Stimulated activated naive CD8-positive, alpha-beta T cell treated with anti-CD3 and anti-CD28 coated beads, Interleukin-15, Interleukin-2, amounts not matched to agents 100 ng/mL and 50 ng/mL, for 24 hours (primary cell): ENCODE results near the gene BCDIN3D.
"Not testable (repeated sequence)": the region's sequence is repeated elsewhere in the genome, so short reads cannot be mapped to it uniquely, and the experiment has no call there.

ENCODE experiments used
- H3K27ac Mint-ChIP-seq: one replicate; pipeline ENCODE4 v1.8.0; 2021; ENCODE audit warnings: mild to moderate bottlenecking, mixed read lengths
- H3K27me3 Mint-ChIP-seq: one replicate; pipeline ENCODE4 v1.8.0; 2021; ENCODE audit warnings: mixed read lengths
- H3K36me3 Mint-ChIP-seq: one replicate; pipeline ENCODE4 v1.8.0; 2021; ENCODE audit warnings: low read depth, mixed read lengths
- H3K4me1 Mint-ChIP-seq: one replicate; pipeline ENCODE4 v1.8.0; 2021; ENCODE audit warnings: low read depth, mixed read lengths
- H3K4me3 Mint-ChIP-seq: one replicate; pipeline ENCODE4 v1.8.0; 2021; ENCODE audit warnings: mild to moderate bottlenecking, mixed read lengths
- H3K9me3 Mint-ChIP-seq: one replicate; pipeline ENCODE4 v1.8.0; 2021; ENCODE audit warnings: mixed read lengths

Gene BCDIN3D

DNA sequence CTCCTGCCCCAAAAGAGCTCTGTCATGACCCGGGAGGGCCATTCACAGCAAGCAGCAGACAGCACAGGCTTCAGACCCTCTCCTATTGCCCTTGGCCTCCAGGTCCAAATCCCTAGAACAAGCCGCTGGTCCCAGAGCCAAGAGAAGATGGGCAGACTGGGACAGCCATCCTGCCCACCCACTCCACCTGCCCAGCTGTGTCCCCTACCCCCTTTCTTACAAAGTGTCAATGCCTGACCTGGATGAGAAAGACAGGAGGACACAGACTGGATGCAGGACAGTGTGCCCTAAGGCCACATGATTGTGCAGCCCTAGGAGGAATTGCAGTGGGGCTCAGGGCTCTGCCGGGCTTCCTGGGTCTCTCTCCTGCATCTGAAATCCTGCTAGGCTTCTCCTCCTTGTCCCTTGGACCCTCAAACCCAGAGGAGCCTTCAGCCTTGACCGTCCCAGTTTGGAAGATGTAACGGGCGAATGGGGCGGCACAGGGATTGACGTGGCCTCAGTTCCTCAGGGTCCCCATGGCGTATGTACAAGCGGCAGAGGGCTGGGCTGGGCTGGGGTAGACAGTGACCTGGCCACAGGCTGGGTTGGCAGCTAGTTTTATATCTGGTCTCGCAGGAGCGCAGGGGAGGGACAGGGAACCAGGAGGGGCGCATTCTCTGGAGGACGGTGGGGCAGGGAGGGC lies 27.1 kb upstream of the BCDIN3D start:
- no peaks in the 10 kb centered on the region for H3K9me3 Mint-ChIP-seq
- H3K27ac Mint-ChIP-seq, result no peak overlapping the region

DNA sequence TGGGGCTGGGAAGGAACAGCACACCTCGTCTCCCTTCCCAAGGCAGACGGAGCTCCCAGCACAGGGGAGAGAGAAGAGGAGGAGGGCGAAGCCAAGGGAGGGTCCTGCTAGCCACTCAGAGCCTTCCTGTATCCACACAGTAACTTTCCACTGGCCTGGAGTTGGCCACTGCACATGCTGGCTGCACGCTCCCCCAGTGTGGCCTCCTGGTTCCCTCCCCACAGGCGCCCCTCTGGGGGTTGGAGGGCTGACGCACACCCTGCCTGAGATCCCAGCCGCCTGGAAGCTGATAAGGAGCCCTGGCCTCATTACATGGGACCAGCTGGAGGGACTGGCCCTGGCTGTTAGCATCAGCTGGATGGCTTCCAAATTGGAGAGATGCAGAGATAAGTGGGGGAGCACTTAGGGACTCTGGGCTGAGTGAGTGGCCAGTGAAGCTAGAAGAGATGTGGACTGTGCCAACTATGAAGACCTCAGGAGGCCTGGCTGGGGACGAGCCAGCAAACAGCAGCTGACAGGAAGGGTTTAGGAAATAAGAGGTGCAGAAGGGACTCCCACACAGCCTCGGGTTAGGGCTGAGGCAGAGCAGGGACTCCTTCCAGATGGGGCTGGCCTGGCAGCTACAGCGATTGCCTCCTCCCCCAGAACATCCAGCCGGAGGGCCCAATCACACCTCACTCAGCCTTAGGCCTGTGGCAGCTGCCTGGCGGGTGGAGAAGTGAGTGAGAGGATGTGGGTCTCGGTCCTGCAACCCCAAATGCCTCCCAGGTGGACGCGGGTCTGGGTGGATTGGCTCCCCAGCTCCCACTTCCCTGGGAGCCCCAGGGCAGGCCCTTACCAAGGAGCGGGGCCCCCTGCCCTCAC lies 26.3 kb upstream of the BCDIN3D start:
- no peaks in the 10 kb centered on the region for H3K36me3 Mint-ChIP-seq
- no peaks in the 10 kb centered on the region for H3K27me3 Mint-ChIP-seq
- H3K27ac Mint-ChIP-seq, result no peak overlapping the region
- H3K9me3 Mint-ChIP-seq, result no peaks in the 10 kb centered on the region
- H3K4me3 Mint-ChIP-seq, result no peak overlapping the region
- no peaks in the 10 kb centered on the region for H3K4me1 Mint-ChIP-seq

More for the DNA sequence above, 27.1 kb upstream of the BCDIN3D start:
- H3K36me3 Mint-ChIP-seq, result no peaks in the 10 kb centered on the region
- no peak overlapping the region for H3K4me3 Mint-ChIP-seq
- H3K27me3 Mint-ChIP-seq, result no peaks in the 10 kb centered on the region
- no peaks in the 10 kb centered on the region for H3K4me1 Mint-ChIP-seq

DNA sequence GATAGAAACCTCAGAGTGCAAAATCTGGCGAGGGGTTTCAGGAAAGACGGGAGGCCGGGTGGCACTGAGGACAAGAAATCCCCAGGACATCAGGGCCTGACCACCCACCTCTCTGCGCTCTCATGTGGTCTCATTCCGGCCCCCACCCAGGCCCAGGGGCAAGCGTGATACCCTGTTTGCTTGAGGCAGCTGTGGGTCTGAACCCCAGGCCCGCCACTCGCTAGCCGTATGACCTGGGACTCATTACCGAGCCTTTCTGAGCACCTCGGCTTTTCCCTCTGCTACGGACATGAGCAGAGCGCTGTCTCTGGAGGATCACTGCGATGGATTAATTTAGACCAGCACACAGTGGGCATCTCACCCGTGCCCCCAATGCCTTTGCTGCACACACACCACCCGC lies 25.5 kb upstream of the BCDIN3D start:
- Mint-ChIP-seq H3K4me3 (no peak overlapping the region), H3K9me3 (no peaks in the 10 kb centered on the region), H3K27me3 (no peaks in the 10 kb centered on the region), H3K27ac (no peak overlapping the region), H3K36me3 (no peaks in the 10 kb centered on the region), H3K4me1 (no peaks in the 10 kb centered on the region)

DNA sequence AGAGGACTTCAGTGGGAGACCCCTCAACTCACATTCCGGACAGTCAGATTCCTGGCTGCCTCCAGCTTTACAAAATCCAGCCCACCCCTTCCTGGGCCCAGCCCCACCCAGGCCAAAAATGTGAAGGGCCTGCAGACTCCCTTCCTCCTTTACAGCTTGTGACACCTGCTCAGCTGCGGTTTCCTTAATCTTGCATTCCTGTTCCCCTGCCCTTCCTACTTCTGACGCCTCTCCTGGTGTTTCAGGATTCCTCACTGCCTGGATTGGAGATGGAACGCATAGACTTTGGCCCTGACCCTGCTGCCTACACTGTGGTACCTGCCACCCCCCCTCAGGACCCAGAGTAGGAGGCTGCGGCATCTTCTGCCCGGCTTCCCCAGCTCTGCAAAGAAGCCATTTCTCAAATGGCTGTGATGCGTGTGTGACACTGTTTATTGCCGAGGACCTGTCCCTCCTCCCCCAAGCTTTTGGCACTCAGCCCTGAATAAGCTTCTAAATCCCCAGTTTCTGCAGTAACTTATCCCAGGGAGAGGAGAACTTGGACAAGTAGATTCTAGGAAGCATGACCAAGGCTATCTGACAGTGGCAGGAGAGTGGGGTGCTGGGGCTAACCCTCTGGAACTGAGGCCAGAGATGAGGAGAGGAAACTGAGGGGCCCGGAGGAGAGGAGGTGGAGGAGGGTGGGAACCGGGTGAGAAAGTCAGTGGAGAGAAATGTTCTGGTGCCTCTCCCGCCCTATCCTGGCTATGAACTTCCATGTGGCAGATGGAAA lies 24.9 kb upstream of the BCDIN3D start:
- H3K9me3 Mint-ChIP-seq, result no peaks in the 10 kb centered on the region
- H3K27me3 Mint-ChIP-seq, result no peaks in the 10 kb centered on the region
- H3K27ac Mint-ChIP-seq, result no peak overlapping the region
- H3K4me3 Mint-ChIP-seq, result no peak overlapping the region
- H3K4me1 Mint-ChIP-seq, result no peaks in the 10 kb centered on the region
- H3K36me3 Mint-ChIP-seq, result no peaks in the 10 kb centered on the region

DNA sequence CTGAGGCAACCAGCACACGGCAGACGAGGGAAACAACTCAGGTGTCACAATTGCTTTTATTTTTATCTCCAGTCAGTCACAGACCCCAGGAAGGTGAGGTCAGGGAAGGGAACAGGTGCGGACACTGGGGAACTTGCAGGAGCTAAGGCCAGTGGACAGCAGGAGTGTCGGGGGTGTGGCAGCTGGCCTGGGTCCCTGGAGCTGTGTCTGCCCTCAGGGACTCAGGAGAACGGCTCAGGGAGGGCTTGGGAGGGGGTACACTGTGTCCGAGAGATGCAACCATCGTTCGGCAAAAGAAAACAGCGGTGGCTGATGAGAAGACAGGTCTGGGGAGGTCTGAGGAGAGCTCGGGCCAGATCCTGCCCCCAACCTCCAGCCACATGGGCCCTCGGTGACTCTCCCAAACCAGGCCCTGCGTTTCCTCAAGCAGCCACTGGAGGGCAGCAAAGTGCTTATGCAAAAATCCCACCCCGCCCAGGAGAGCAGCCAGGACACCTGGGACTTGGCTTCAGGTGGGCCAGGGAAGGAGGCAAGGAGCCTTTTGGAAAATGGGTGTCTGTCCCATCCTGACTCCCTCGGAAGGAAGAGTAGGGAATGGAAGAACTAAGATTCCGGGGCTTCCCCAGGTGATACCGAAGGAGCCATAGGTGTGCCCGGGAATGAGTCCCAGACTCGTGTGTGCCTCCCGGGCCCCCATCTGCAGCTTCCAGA lies 24.1 kb upstream of the BCDIN3D start:
- Mint-ChIP-seq H3K4me3 (no peak overlapping the region), H3K27me3 (no peaks in the 10 kb centered on the region), H3K4me1 (no peaks in the 10 kb centered on the region), H3K36me3 (no peaks in the 10 kb centered on the region), H3K9me3 (no peaks in the 10 kb centered on the region), H3K27ac (peak overlapping the region; percentile 52)

DNA sequence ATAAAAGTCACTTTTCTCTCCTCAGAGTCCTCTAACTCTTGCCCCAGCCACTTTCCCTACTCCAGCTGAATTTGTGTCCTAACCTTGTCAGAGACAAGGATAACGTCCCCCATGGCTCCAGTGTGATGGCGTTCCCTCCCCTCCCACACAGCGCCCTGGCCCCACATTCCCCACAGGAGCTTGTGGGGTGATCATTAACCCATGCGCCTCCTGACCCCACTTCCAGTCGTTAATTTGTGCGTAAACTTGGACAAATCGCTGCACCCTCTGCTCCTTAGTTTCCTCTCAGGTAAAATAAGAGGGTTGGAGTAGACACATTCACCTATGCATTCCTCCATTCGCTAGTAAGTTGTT lies 22.9 kb upstream of the BCDIN3D start:
- Mint-ChIP-seq H3K9me3 (no peaks in the 10 kb centered on the region), H3K36me3 (no peaks in the 10 kb centered on the region), H3K27ac (no peak overlapping the region), H3K4me3 (no peak overlapping the region), H3K4me1 (no peaks in the 10 kb centered on the region), H3K27me3 (no peaks in the 10 kb centered on the region)

DNA sequence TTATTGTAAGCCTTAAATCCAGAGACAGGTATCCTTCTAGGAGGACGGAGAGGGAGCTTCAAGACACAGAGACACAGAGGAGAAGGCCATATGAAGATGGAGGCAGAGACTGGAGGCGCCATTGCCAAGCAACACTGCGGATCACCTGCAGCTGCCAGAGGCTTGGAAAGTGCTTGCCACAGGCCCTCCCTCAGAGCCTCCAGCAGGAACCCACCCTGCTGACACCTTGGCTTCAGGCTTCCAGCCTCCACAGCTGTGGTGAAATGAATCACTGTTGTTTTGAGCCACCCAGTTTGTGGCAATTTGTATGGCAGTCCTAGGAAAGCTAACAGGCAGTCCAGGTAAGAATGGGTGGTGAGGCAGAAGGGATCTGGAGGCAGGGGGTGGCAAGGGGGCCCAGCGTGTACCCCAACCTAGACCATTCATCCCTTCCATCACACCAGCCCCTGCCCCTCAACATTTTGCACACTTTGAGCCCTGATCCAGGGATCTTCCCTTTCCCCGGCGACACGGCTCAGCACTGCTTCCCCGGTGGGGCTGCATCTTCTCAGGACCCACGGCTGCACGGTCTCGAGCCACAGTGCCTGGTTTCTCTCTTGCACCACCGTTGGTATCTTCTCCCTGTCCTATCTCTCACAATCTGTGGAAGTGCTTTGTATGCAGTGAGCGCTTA lies 22.3 kb upstream of the BCDIN3D start:
- Mint-ChIP-seq H3K4me1 (no peaks in the 10 kb centered on the region), H3K27me3 (no peaks in the 10 kb centered on the region), H3K27ac (no peak overlapping the region)

DNA sequence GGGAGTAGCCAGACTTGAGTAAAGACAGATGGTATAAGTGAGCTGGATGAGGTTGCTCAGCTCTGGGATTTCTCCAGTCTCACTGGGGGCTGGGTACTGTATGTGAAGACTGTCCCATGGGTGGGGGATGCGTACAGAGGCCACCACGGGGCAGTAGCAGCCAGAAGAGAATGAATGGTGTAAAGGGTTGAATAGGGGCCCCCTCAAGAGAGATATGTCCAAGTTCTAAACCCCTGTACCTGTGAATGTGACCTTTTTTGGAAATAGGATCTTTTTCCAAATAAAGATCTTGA lies 21.8 kb upstream of the BCDIN3D start:
- no peak overlapping the region for H3K27ac Mint-ChIP-seq
- no peaks in the 10 kb centered on the region for H3K9me3 Mint-ChIP-seq
- no peak overlapping the region for H3K4me3 Mint-ChIP-seq
- no peaks in the 10 kb centered on the region for H3K4me1 Mint-ChIP-seq
- H3K27me3 Mint-ChIP-seq, result no peaks in the 10 kb centered on the region
- no peaks in the 10 kb centered on the region for H3K36me3 Mint-ChIP-seq

More for the DNA sequence above, 22.3 kb upstream of the BCDIN3D start:
- Mint-ChIP-seq H3K4me3 (no peak overlapping the region), H3K9me3 (no peaks in the 10 kb centered on the region), H3K36me3 (no peaks in the 10 kb centered on the region)

DNA sequence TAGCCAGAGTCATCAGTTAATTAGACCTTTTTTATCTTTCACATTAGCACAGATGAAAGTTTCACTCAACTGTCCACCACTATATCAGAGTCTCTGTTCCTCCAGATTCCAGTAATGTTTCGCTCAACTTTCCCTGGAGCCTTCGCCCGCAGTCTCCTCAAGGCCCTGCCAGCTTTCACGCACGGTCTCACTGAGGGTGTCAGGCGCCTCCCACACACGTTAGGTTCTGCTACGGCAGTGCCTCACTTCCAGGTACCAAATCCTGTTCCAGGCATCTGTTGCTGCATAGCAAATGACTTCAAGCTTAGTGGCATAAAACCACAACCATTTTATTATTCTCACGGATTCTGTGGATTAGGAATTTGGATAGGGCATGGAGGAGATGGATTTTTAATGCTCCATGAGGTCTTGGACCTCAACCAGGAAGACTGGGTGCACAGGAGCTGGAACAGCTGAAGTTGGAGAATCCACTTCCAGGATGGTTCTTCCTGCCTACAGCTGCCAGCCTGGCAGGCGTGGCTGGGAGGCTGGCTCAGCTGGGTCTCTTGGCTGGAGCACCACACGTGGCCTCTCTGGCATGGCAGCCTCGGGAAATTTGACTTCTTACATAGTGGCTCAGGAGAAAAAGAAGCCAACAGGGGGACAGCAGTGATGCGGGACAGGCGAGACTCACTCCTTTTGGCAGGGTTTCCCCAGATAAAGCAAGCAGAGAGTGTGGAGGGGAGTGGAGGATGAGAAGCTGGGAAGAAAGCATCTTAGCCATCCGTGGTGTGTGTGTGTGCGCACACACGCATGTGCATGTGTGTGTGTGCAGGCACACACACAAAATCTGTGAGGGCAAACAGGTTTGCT lies 21.3 kb upstream of the BCDIN3D start:
- Mint-ChIP-seq H3K4me1 (no peaks in the 10 kb centered on the region), H3K36me3 (no peaks in the 10 kb centered on the region), H3K27me3 (no peaks in the 10 kb centered on the region), H3K9me3 (no peaks in the 10 kb centered on the region), H3K27ac (no peak overlapping the region), H3K4me3 (no peak overlapping the region)

DNA sequence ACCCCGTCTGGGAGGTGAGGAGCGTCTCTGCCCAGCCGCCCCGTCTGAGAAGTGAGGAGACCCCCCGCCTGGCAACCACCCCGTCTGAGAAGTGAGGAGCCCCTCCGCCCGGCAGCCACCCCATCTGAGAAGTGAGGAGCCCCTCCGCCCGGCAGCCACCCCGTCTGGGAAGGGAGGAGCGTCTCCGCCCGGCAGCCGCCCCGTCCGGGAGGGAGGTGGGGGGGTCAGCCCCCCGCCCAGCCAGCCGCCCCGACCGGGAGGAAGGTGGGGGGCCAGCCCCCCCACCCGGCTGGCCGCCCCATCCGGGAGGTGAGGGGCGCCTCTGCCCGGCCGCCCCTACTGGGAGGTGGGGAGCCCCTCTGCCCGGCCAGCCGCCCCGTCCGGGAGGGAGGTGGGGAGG lies 18.0 kb upstream of the BCDIN3D start:
- not testable (repeated sequence) for H3K4me3 Mint-ChIP-seq, H3K27ac Mint-ChIP-seq, H3K9me3 Mint-ChIP-seq, H3K27me3 Mint-ChIP-seq, H3K4me1 Mint-ChIP-seq, H3K36me3 Mint-ChIP-seq

DNA sequence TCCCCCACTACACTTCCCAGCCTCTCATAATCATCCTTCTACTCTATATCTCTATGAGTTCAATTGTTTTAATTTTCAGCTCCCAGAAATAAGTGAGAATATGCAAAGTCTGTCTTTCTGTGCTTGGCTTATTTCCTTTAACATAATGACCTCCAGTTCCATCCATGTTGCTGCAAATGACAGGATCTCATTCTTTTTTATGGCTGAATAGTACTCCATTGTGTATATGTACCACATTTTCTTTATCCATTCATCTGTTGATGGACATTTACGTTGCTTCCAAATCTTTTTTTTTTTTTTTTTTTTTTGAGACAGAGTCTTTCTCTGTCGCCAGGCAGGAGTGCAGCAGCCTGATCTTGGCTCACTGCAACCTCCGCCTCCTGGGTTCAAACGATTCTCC lies 13.0 kb upstream of the BCDIN3D start:
- not testable (repeated sequence) for H3K27me3 Mint-ChIP-seq, H3K9me3 Mint-ChIP-seq, H3K4me1 Mint-ChIP-seq, H3K36me3 Mint-ChIP-seq, H3K27ac Mint-ChIP-seq, H3K4me3 Mint-ChIP-seq

DNA sequence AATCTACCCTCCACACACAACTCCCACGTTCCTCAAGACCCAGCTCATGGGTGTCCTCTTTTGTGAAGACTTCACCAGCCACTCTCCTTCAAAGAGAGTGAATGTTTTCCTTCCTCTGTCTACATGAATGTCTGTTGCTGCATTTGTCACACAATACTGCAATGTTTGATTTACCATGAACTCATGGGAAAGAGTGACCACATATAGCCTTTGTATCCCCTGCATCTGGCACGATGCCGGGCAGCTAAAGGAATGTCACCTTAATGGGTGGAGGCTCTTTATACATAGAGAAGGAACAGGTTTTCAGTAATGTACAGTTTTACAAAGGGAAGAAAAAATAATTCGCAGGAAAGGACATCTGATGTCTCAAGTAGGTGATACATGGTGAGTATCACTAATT lies 12.1 kb upstream of the BCDIN3D start:
- H3K27ac Mint-ChIP-seq, result no peak overlapping the region
- H3K4me1 Mint-ChIP-seq, result no peaks in the 10 kb centered on the region
- no peaks in the 10 kb centered on the region for H3K36me3 Mint-ChIP-seq
- no peak overlapping the region for H3K4me3 Mint-ChIP-seq
- no peaks in the 10 kb centered on the region for H3K9me3 Mint-ChIP-seq
- H3K27me3 Mint-ChIP-seq, result peaks cover 8% of the 10 kb centered on the region

DNA sequence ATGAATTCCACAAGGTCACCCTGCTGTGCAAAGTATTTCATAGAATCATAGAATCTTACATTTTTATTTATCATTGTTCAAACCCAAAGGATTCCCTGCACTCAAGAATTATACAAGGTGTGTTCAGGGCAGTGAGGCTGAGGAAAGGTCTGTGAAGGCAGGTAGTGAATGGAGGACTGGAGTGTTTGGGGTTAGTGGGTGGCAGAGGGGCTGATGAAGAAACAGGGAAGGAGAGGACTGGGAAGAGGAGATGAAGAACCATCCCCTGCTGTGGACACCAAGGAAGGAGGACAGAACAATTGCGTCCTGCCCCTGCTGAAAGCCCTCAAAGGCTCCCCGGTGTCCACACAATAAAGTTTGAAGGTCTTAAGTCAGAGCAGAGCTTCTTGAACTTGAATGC lies 10.8 kb upstream of the BCDIN3D start:
- Mint-ChIP-seq H3K36me3 (no peaks in the 10 kb centered on the region), H3K27ac (no peak overlapping the region), H3K27me3 (peaks cover 15% of the 10 kb centered on the region), H3K4me3 (no peak overlapping the region), H3K9me3 (no peaks in the 10 kb centered on the region), H3K4me1 (no peaks in the 10 kb centered on the region)

DNA sequence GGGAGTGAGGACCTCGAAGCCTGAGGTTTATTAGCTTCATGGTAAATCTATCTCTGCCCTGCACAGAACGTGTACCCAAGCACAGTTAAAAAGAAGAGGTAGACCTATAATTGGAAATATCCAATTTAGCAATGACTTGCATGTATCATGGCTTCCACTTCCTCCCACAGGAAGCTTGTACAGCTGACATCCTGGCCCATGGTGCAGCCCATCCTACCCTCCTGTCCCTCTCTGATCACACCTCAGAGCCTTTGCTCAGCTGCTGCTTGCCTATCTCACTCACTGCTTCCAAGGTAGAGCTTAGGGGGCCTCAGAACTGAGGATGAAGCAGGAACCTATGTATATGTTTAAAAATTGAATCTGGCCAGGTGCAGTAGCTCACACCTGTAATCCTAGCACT lies 4.3 kb upstream of the BCDIN3D start:
- Mint-ChIP-seq H3K4me3 (no peak overlapping the region), H3K27ac (no peak overlapping the region), H3K27me3 (peaks cover 21% of the 10 kb centered on the region), H3K9me3 (no peaks in the 10 kb centered on the region), H3K36me3 (no peaks in the 10 kb centered on the region), H3K4me1 (peaks cover 23% of the 10 kb centered on the region)
